ENCODE data around the gene USP16. TPM values are rescaled to one million over a fixed set of nuclear protein-coding genes. Genes with fewer than 3 reads are reported as not detected.

The USP16 gene
- total RNA-seq, 1 donor from 2014 or later = 20.9 TPM

- Mint-ChIP-seq H3K9me3 (ENCODE audit: low read depth) (no peaks in the 10 kb centered on the region), H3K36me3 (ENCODE audit: low read depth) (peaks cover 24% of the 10 kb centered on the region), H3K4me1 (ENCODE audit: low read depth) (peaks cover 12% of the 10 kb centered on the region), H3K27ac (ENCODE audit: unreplicated experiment) (peak overlapping the region; percentile 50), H3K27me3 (ENCODE audit: low read depth) (no peaks in the 10 kb centered on the region), H3K4me3 (ENCODE audit: unreplicated experiment) (no peak overlapping the region)
- DNase-seq (ENCODE audit: low spot score) = no peak
- TF ChIP-seq, protein P1, sequence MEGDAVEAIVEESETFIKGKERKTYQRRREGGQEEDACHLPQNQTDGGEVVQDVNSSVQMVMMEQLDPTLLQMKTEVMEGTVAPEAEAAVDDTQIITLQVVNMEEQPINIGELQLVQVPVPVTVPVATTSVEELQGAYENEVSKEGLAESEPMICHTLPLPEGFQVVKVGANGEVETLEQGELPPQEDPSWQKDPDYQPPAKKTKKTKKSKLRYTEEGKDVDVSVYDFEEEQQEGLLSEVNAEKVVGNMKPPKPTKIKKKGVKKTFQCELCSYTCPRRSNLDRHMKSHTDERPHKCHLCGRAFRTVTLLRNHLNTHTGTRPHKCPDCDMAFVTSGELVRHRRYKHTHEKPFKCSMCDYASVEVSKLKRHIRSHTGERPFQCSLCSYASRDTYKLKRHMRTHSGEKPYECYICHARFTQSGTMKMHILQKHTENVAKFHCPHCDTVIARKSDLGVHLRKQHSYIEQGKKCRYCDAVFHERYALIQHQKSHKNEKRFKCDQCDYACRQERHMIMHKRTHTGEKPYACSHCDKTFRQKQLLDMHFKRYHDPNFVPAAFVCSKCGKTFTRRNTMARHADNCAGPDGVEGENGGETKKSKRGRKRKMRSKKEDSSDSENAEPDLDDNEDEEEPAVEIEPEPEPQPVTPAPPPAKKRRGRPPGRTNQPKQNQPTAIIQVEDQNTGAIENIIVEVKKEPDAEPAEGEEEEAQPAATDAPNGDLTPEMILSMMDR (IDR thresholded peaks at IDR 0.05) = no peak
These were observed 9.4 kb downstream of the USP16 start for GRCh38 chr21:29033871-29034270.

- Mint-ChIP-seq H3K27ac (ENCODE audit: unreplicated experiment) (peak overlapping the region; percentile 29), H3K4me3 (ENCODE audit: unreplicated experiment) (no peak overlapping the region), H3K4me1 (ENCODE audit: low read depth) (peaks cover 12% of the 10 kb centered on the region), H3K9me3 (ENCODE audit: low read depth) (no peaks in the 10 kb centered on the region), H3K27me3 (ENCODE audit: low read depth) (no peaks in the 10 kb centered on the region), H3K36me3 (ENCODE audit: low read depth) (peaks cover 23% of the 10 kb centered on the region)
- no peak for DNase-seq (ENCODE audit: low spot score)
- TF ChIP-seq, protein P1 (IDR thresholded peaks at IDR 0.05) = no peak
These were observed 10.2 kb downstream of the USP16 start for GRCh38 chr21:29034678-29035077.

DNA sequence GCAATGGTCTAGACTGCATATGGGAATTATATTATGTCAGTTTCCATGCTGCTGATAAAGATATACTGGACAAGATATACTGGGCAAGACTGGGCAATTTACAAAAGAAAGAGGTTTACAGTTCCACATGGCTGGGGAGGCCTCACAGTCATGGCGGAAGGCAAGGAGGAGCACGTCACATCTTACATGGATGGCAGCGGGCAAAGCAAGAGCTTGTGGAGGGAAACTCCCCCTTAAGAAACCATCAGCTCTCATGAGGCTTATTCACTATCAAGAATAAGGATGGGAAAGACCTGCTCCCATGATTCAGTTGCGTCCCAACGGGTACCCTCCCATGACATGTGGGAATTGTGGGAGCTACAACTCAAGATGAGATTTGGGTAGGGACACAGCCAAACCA lies 27.8 kb downstream of the USP16 start:
- Mint-ChIP-seq H3K4me1 (ENCODE audit: low read depth) (no peaks in the 10 kb centered on the region), H3K27ac (ENCODE audit: unreplicated experiment) (no peak overlapping the region), H3K4me3 (ENCODE audit: unreplicated experiment) (no peak overlapping the region), H3K36me3 (ENCODE audit: low read depth) (peaks cover 13% of the 10 kb centered on the region), H3K27me3 (ENCODE audit: low read depth) (no peaks in the 10 kb centered on the region), H3K9me3 (ENCODE audit: low read depth) (no peaks in the 10 kb centered on the region)
- TF ChIP-seq, protein P1 (IDR thresholded peaks at IDR 0.05) = no peak
- DNase-seq (ENCODE audit: low spot score) = no peak

DNA sequence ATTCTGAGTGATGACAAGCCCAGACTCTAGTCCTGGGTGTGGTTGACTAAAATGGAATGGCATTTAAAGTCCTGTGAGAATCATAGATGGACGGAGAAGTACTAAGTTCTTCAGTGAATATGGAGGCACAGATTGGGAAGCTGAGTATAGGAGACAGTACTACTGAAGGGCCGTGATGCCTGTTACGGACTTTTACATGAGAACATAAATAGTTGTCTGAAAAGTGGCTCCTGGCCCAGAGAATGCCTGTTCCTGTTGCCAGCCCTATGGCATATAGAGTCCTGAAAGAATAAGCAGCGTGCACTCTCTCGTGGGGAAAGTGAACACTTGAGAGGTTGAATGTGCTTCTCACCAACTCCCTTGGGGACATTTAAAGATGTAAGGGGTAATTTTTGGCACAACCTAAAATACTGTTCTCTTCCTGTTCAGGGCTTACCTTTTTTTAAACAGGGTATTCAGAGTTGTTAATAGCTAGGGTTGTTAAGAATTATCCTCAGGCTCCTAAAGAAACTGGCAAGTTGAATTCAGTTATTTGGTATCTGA lies 28.6 kb downstream of the USP16 start:
- Mint-ChIP-seq H3K4me3 (ENCODE audit: unreplicated experiment) (no peak overlapping the region), H3K27ac (ENCODE audit: unreplicated experiment) (no peak overlapping the region), H3K9me3 (ENCODE audit: low read depth) (no peaks in the 10 kb centered on the region), H3K27me3 (ENCODE audit: low read depth) (no peaks in the 10 kb centered on the region), H3K4me1 (ENCODE audit: low read depth) (no peaks in the 10 kb centered on the region), H3K36me3 (ENCODE audit: low read depth) (peaks cover 11% of the 10 kb centered on the region)
- DNase-seq (ENCODE audit: low spot score) = no peak
- TF ChIP-seq, protein P1 (IDR thresholded peaks at IDR 0.05) = no peak

- H3K27ac Mint-ChIP-seq (ENCODE audit: unreplicated experiment) = peak overlapping the region; percentile 18
- peaks cover 11% of the 10 kb centered on the region for H3K36me3 Mint-ChIP-seq (ENCODE audit: low read depth)
- H3K4me3 Mint-ChIP-seq (ENCODE audit: unreplicated experiment) = no peak overlapping the region
- H3K27me3 Mint-ChIP-seq (ENCODE audit: low read depth) = no peaks in the 10 kb centered on the region
- TF ChIP-seq, protein P1 (IDR thresholded peaks at IDR 0.05) = no peak
- H3K4me1 Mint-ChIP-seq (ENCODE audit: low read depth) = no peaks in the 10 kb centered on the region
- DNase-seq (ENCODE audit: low spot score) = no peak
- no peaks in the 10 kb centered on the region for H3K9me3 Mint-ChIP-seq (ENCODE audit: low read depth)
These were observed 29.2 kb downstream of the USP16 start for GRCh38 chr21:29053656-29054055.

Data from chondrocyte (in vitro differentiated cells).